ENCODE measurements around the gene ZSCAN5C.

Gene ZSCAN5C, protein sequence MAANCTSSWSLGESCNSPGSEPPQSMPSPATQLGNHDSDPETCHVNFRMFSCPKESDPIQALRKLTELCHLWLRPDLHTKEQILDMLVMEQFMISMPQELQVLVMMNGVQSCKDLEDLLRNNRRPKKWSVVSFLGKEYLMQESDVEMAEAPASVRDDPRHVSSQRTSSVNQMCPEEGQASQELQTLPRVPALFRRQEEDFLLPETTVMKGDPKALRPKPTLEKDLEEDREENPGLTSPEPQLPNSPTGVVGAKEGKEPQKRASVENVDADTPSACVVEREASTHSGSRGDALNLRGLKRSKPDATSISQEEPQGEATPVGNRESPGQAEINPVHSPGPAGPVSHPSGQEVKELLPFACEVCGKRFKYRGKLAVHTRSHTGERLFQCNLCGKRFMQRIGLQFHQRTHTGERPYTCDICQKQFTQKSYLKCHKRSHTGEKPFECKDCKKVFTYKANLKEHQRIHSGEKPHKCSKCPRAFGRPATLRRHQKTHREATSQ

DNA sequence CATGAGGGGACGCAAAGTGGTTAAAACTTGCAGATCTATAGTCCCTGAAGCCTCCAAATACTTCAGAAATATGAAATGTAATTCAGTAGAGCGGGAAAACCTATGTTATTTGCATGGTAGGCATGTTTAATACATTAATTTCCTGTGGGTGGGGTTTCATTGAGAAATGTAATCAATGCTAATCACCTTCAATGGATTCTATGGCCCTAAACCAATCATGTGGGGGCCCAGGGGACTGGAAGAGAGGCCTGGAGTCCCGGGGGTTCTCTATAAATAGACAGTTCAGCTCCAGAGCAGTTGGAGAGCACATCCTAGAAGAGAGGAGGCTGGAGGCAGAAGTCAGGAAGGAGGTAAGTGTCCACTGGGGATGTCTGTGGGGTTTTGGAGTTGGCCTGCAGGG is at the start of gene ZSCAN5C:
Gene ZSCAN5C (plus strand): TSS at position 301 of the 400 bp plus-strand sequence. CDS start 3,641 bp downstream, outside the sequence.
- no peak for TF ChIP-seq JUND (IDR thresholded peaks at IDR 0.05; ENCODE audit: low read depth)
- in situ Hi-C loops (cut with HindIII; ENCODE audit: low pct_unique_long_range_greater_than_20kb, low sequenced_read_pairs) = no loop called here

DNA sequence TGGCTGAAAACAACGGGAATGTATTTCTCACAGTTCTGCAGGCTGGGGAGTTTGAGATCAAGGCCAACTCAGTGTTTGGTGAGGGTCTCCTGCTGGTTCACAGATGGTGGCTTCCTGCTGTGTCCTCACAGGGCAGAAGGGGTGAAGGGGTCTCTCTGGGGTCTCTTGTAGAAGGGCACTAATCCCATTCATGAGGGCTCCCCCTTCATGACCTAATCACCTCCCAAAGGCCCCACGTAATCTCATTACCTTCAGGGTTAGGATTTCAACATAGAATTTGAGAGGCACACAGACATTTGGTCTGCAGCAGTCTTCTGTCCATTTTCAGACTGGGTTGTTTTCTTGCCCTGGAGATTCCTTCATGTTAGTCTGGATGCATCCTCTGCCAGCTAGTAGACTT is 49.4 kb upstream of the ZSCAN5C start:
- no peak for TF ChIP-seq JUND (IDR thresholded peaks at IDR 0.05; ENCODE audit: low read depth)
- in situ Hi-C loops (cut with HindIII; ENCODE audit: low pct_unique_long_range_greater_than_20kb, low sequenced_read_pairs) = no loop called here
- DNase-seq (ENCODE audit: low read depth in 1 of 2, low spot score in 1 of 2) = no peak

More for the DNA sequence above, at the start of gene ZSCAN5C:
- DNase-seq (ENCODE audit: low read depth in 1 of 2, low spot score in 1 of 2) = no peak

DNA sequence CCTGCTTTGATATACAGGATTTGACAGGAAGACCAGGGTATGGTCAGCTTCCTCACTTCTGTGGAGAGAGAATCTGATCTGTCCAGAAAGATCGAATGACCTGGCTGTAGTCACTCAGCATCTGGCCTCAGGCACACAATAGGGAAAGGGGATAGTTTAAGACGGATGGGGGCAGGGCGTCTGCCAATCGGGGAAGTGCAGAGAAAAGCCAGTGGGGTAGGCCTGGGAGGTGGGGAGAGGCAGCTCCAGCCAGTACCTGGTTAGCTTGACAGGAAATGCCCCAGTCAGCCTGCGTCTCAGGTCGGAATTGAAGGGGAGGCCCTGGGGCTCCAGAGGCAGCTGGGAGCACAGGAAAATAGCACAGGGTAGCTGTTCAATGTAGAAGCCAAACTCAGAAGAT is 48.6 kb upstream of the ZSCAN5C start:
- TF ChIP-seq JUND (IDR thresholded peaks at IDR 0.05; ENCODE audit: low read depth) = no peak
- in situ Hi-C loops (cut with HindIII; ENCODE audit: low pct_unique_long_range_greater_than_20kb, low sequenced_read_pairs) = no loop called here
- no peak for DNase-seq (ENCODE audit: low read depth in 1 of 2, low spot score in 1 of 2)

DNA sequence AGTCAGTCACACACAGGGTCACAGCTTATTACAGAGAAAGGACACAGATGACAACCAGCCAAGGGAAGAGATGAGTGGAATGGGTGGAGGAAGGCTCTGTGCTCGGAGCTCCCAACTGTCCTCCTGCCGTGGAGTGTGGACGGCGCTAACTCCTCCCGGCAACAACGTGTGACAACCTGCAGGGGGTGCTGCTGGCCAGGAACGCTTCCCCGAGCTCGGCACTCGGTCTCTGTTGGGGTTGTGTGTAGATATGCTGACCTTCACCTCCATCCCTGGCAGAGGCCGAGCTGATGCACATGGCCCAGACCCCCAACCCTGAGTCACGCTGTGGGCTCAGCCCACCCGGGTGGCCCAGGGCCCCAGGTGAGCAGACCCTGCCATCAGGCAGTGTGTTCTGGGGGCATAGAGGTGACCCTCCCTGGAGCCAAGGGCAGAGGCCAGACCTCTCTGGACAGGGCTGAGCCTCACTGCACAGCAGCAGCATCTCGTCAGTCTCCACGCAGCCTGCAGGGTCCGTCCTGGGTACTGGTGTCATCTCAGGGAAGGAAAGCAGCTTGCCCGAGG is 46.9 kb upstream of the ZSCAN5C start:
- in situ Hi-C loops (cut with HindIII; ENCODE audit: low pct_unique_long_range_greater_than_20kb, low sequenced_read_pairs) = no loop called here
- no peak for DNase-seq (ENCODE audit: low read depth in 1 of 2, low spot score in 1 of 2)
- TF ChIP-seq JUND (IDR thresholded peaks at IDR 0.05; ENCODE audit: low read depth) = no peak

DNA sequence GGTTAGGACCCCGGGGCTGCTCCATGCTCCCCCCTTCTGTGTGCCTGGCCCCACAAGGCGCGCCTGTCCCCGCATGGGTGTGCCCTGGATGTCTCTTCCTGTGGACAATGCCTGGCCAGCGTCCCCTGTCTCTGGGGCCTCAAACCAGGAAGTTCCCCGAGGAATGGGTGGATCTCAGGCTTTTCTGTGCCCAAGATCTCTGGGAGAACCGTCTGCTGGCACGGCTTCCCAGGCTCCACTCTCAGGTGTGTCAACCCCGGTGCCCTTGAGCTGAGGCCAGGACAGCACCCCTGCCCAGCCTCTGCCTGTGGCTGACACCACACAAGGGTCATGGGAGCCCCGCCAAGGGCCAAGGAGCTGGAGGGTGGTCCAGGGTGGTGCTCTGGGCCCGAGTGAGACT is 45.3 kb upstream of the ZSCAN5C start:
- no peak for TF ChIP-seq JUND (IDR thresholded peaks at IDR 0.05; ENCODE audit: low read depth)
- in situ Hi-C loops (cut with HindIII; ENCODE audit: low pct_unique_long_range_greater_than_20kb, low sequenced_read_pairs) = no loop called here

DNA sequence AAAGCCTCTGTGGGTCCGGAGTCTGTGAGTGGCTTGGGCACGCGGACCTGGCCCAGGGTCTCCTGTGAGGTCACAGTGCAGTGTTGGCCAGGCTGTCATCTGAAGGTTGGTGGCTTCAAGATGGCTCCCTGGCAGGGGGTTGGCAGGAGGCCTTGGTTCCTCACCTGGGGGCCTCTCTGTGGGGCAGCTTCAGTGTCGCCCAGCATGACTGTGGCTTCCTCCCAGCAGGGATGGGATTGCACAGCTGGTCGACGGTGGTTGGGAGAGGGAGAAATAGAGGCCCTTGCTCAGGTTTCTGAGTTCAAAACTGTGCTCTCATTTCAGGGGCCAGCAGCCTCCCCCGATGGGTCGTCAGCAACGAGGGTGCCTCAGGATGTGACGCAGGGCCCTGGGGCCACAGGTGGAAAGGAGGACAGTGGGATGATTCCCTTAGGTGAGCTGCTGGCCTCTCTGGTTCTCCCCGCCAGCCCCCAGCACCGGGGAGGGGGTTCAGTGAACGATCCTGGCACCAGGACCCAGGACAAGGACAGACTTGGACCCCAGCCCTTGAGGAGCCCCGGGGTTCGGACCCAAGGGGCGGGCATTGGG is 43.8 kb upstream of the ZSCAN5C start:
- no peak for DNase-seq (ENCODE audit: low read depth in 1 of 2, low spot score in 1 of 2)
- in situ Hi-C loops (cut with HindIII; ENCODE audit: low pct_unique_long_range_greater_than_20kb, low sequenced_read_pairs) = no loop called here
- TF ChIP-seq JUND (IDR thresholded peaks at IDR 0.05; ENCODE audit: low read depth) = no peak

More for the DNA sequence above, 45.3 kb upstream of the ZSCAN5C start:
- no peak for DNase-seq (ENCODE audit: low read depth in 1 of 2, low spot score in 1 of 2)

DNA sequence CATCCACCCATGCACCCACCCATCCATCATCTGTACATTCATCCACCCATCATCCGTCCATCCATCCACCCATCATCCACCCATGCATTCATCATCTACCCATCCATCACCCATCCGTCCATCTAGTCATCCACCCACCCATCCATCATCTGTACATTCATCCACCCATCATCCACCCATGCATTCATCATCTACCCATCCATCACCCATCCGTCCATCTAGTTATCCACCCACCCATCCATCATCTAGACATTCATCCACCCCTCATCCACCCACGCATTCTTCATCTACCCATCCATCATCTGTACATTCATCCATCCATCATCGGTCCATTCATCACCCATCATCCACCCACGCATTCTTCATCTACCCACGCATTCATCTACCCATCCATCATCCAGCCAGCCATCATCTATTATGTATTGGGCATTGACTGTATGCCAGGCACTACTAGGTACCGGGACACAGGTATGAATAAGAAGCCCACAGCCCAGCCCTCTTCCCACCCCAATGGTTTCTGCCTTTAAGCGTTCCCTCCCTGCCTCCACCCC is 43.0 kb upstream of the ZSCAN5C start:
- no peak for TF ChIP-seq JUND (IDR thresholded peaks at IDR 0.05; ENCODE audit: low read depth)
- no peak for DNase-seq (ENCODE audit: low read depth in 1 of 2, low spot score in 1 of 2)
- in situ Hi-C loops (cut with HindIII; ENCODE audit: low pct_unique_long_range_greater_than_20kb, low sequenced_read_pairs) = no loop called here

DNA sequence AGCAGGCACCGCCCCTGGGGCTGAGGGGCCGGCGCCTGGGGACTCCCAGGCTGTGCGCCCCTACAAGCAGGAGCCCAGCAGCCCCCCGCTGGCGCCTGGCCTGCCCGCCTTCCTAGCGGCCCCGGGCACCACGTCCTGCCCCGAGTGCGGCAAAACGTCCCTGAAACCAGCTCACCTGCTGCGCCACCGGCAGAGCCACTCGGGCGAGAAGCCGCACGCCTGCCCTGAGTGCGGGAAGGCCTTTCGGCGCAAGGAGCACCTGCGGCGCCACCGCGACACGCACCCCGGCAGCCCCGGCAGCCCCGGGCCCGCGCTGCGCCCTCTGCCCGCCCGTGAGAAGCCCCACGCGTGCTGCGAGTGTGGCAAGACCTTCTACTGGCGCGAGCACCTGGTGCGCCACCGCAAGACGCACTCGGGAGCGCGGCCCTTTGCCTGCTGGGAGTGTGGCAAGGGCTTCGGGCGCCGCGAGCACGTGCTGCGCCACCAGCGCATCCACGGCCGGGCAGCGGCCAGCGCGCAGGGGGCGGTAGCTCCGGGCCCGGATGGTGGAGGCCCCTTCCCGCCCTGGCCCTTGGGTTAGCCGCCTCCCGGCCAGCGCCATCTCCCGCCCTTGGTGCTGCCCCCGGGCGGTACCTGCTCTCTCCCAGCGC is 42.3 kb upstream of the ZSCAN5C start:
- no peak for TF ChIP-seq JUND (IDR thresholded peaks at IDR 0.05; ENCODE audit: low read depth)
- DNase-seq (ENCODE audit: low read depth in 1 of 2, low spot score in 1 of 2) = no peak
- in situ Hi-C loops (cut with HindIII; ENCODE audit: low pct_unique_long_range_greater_than_20kb, low sequenced_read_pairs) = no loop called here

DNA sequence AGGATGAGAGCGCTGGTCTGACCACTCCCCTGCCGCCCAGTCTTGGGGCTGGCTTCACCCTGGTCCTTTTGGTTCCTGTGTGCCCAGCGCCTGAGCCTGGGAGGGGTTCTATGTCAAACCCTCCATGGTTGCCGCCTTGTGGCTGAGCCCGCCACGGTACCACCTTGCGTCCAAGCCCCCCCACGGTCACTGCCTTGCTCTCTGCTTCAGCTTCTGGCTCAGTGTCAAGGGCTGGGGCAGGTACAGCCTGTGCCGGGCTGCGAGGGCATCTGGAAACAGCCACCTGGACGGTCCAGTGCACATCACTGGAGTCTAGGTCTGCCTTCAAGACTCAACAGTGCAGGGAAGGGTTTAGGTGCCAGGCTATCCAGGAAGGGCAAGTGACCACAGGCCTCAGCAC is 40.5 kb upstream of the ZSCAN5C start:
- no peak for TF ChIP-seq JUND (IDR thresholded peaks at IDR 0.05; ENCODE audit: low read depth)
- DNase-seq (ENCODE audit: low read depth in 1 of 2, low spot score in 1 of 2) = no peak
- in situ Hi-C loops (cut with HindIII; ENCODE audit: low pct_unique_long_range_greater_than_20kb, low sequenced_read_pairs) = no loop called here

DNA sequence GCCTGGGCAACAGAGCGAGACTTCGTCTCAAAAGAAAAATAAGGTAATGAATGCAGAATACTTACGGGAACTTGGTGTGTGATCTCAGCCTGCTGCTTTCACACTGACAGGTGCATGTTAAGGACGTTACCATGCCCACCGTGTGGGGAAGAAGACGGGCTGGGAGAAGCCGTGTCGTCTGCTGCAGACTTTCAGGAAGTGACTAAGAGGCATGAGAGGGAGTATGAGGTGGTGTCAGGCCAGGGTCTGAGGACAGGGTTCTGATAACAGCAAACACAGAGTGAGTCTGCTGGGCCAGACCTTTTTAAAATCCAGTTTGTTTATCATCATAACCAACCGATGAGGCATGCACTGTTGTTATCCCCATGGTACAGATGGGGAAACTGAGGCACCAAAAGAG is 39.8 kb upstream of the ZSCAN5C start:
- no peak for DNase-seq (ENCODE audit: low read depth in 1 of 2, low spot score in 1 of 2)
- in situ Hi-C loops (cut with HindIII; ENCODE audit: low pct_unique_long_range_greater_than_20kb, low sequenced_read_pairs) = no loop called here

DNA sequence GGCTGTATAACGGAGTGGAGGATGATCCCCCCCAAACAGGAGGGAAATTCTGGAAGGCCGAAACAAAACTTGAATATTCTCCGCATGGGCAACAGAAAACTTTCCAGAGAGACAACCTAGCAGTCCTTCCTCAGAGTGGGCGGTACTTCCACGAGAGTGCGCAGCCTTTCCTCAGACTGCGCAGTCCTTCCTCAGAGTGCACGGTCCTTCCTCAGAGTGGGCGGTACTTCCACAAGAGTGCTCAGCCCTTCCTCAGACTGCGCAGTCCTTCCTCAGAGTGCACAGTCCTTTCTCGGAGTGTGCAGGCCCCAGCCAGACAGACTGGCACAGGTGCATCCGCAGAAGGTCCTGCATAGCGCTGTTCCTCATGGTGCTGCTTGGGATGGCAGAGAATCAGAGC is 39.0 kb upstream of the ZSCAN5C start:
- TF ChIP-seq JUND (IDR thresholded peaks at IDR 0.05; ENCODE audit: low read depth) = no peak
- in situ Hi-C loops (cut with HindIII; ENCODE audit: low pct_unique_long_range_greater_than_20kb, low sequenced_read_pairs) = no loop called here
- DNase-seq (ENCODE audit: low read depth in 1 of 2, low spot score in 1 of 2) = no peak

More for the DNA sequence above, 39.8 kb upstream of the ZSCAN5C start:
- TF ChIP-seq JUND (IDR thresholded peaks at IDR 0.05; ENCODE audit: low read depth) = no peak

DNA sequence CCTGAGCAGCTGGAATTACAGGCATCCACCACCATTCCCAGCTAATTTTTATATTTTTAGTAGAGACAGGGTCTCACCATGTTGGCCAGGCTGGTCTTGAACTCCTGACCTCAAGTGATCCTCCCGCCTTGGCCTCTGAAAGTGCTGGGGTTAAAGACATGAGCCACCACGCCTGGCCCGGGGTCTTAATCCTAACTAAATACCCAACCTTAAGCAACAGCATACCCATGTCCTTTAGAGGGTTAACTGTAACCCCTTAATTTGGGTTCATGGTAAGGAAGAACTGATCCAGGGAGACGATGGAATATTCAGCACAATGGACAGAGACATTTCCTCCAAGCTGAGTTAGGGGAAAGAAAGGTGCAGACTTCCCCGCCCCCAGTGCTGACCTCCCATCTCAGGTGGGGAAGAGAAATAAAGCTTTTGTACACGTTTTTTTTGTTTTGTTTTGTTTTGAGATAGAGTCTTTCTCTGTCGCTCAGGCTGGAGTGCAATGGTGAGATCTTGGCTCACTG is 35.0 kb upstream of the ZSCAN5C start:
- TF ChIP-seq JUND (IDR thresholded peaks at IDR 0.05; ENCODE audit: low read depth) = no peak
- in situ Hi-C loops (cut with HindIII; ENCODE audit: low pct_unique_long_range_greater_than_20kb, low sequenced_read_pairs) = no loop called here
- DNase-seq (ENCODE audit: low read depth in 1 of 2, low spot score in 1 of 2) = peak; percentile 46 to 63
